Measurements from ENCODE around the gene GNL3.
"Not testable (repeated sequence)": the region's sequence is repeated elsewhere in the genome, so short reads cannot be mapped to it uniquely, and the experiment has no call there.

The GNL3 gene

DNA sequence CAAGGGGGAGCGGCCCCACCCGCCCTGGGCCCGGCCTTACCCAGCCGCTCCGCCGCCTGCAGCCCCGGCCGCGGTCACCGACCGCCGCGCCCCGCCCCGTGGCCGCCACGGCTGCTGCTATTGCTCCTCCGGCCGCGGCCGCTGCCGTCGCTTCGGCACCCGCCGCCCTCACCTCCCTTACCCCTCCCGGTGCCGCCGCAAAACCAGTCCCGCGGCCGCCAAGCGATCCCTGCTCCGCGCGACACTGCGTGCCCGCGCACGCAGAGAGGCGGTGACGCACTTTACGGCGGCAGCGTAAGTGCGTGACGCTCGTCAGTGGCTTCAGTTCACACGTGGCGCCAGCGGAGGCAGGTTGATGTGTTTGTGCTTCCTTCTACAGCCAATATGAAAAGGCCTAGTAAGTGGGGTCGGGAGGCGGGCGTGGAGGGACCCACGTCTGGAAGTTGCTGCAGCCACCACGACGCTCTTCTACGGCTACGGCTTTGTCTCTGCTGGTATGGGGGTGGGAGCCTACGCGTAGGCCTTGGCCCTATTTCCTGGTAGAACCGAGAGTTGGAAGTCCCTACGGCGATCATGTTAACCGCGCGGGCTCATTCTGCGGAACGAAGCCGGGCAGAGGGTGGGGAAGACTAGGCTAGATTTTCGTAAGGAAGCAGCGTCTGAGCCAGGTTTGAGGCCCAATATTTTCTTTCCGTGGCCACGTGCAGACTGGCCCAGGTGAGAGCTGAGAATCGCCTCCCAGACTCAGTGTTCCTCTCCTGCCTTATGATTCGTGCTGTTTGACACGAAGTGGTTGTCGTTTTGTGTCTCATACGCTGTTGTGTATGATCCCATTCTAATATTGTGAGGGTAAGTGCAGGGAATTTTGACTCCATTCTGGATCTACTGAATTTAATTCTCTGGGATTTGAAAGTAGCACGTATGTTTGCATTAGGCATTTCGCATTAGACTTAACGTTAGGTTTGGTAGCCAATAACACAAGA lies at the start of gene GNL3, which contains the start of gene PBRM1:
Gene GNL3 (plus strand): TSS at position 324 of the 983 bp plus-strand sequence. CDS start 61 bp downstream, at position 385.
Gene PBRM1 (minus strand): TSS at position 205 of the 983 bp plus-strand sequence.
- DNase-seq, result peak; percentile 93 to 95

- no peak for DNase-seq
These were observed 49.2 kb upstream of the GNL3 start for GRCh38 chr3:52636673-52637072.

DNA sequence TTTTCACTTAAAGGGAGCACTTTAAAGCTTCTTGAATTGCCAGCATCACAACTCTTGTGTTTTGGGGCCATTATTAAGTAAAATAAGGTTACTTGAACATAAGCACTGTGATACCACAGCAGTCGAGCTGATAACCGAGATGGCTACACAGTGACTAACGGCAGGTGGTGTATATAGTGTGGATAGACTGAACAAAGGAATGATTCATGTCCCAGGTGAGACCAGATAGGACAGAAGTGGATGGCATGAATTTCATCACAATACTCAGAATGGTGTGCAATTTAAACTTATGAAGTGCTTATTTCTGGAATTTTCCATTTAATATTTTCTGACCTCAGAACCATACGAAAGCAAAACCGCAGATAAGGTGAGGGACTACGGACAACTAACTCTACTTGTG lies 40.3 kb upstream of the GNL3 start:
- no peak for DNase-seq

- DNase-seq, result no peak
These were observed 36.2 kb upstream of the GNL3 start for GRCh38 chr3:52649461-52650210.

DNA sequence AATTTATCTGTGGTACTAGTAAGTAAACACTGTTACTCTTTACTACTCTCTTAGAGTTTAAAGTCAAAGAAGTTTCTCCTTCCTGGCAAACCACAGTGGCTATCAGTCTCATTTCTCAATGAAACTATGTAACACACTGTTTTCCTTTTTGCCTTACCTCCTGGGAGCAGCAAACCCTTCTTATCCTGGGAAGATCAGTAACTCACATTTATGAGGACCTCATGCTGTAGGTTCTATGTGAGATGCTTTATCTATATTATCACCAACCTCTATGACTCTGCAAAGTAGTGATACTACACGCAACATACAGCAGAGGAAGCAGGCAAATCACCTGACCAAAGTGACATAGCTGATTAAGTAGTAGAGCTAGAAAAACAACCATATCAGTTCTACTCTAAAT lies 35.4 kb upstream of the GNL3 start:
- no peak for DNase-seq

GRCh38 chr3:52651592-52651991 lies 34.2 kb upstream of the GNL3 start:
- no peak for DNase-seq

DNA sequence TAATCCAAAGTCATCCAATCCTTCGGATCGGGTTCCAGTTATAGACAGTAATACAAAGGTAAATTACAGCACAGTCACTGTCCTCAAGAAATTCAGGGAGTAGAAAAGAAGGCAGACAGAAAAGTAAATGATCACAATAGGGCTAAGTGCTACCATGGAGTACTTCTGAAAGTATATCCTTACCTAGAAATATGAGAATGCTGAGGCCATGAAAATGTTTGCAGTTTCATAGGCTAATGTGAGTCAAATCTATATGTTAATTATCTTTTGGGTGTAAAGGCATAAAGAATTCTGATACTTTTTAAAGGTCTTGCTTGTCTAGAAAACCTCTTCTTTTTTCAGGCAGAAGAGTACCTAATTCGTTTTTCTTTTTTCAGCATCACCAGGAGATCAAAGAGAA lies 29.9 kb upstream of the GNL3 start:
- DNase-seq, result no peak

GRCh38 chr3:52660046-52660445 lies 25.8 kb upstream of the GNL3 start:
- DNase-seq, result no peak

- no peak for DNase-seq
These were observed 22.7 kb upstream of the GNL3 start for GRCh38 chr3:52663098-52663497.

DNA sequence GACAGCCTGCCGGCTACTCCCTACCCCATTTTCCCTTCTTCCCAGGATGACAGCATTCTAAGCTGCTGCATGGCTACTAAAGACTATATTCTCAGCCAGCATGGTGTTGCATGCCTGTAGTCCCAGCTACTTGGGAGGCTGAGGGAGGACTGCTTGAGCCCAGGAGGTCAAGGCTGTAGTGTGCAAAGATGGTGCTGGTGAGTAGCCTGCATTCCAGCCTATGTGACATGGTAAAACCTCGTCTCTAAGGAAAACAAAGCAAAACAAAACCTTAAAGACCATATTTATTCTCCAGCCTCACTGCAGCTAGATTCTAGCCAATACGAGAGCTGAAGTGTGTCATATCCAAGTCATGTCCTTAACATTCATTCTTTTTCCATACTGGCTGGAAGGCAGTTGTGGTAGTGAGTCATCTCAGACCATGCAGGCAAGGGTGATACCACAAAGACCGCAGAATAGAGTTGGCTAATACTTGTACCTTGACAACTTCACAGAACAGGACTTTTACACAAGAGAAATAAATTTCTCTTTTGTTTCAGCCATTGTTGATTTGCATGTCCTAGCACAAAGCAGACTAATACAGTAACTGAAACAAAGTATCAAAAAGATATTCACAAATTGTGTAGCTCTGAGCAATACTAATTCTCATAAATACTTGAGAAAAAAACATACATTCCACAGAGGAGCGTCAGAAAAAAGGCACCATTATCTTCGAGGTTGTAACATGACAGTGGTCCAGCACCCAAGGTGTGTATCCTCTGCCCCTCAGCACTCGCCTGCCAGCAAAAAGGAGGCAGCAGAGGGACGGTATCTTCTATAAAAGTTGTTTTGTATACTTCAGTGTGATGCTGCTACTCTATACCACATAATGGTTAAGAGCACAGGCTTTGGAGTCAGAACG lies 15.0 kb upstream of the GNL3 start:
- DNase-seq, result peak; percentile 26 to 39

GRCh38 chr3:52671676-52672075 lies 14.2 kb upstream of the GNL3 start:
- no peak for DNase-seq

DNA sequence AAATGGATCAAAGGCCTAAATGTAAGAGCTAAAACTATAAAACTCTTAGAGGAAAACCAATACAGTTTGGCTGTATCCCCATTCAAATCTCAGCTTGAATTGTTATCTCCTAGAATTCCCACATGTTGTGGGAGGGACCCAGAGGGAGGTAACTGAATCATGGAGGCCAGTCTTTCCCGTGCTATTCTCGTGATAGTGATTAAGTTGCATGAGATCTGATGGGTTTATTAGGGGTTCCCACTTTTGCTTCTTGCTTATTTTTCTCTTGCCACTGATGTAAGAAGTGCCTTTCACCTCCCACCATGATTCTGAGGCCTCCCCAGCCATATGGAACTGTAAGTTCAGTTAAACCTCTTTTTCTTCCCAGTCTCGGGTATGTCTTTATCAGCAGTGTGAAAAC lies 9.6 kb upstream of the GNL3 start:
- DNase-seq, result not testable (repeated sequence)

- no peak for DNase-seq
These were observed 7.3 kb upstream of the GNL3 start for GRCh38 chr3:52678265-52679198.

DNA sequence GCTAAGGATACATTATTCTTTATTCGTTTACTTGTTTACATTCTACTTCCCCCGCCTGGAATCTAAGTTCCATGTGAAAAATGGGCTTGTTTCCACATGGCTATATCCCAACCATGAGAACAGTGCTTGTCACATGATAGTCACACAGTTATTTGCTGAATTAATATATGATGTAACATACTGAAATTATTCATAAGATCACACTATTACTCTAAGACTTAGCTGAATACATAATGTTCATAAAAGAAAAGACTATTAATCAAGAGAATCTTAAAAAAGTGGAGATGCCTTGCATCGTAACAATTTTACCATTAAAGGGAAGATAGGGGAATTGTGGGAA lies 6.7 kb upstream of the GNL3 start:
- no peak for DNase-seq

GRCh38 chr3:52679811-52680210 lies 6.0 kb upstream of the GNL3 start:
- DNase-seq, result no peak

DNA sequence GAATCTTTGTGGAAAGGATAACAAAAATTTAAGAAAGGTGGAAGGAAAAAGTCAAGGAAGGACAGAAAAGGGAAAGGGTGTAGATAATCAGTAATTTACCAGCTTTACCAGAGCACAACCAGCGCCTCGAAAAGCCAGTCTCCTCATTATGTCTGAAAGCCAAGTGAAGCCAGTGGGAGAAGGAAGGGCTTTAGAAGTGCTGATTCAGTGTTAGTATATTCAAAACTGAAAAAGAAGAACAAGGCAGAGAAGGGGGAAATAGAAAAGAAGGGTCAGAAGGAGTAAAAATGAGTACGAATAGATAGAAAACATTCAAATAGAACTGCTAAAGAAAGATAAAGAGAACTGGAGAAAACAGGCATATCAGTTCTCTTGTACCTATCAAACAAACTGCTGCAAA lies 4.2 kb upstream of the GNL3 start:
- no peak for DNase-seq

DNA sequence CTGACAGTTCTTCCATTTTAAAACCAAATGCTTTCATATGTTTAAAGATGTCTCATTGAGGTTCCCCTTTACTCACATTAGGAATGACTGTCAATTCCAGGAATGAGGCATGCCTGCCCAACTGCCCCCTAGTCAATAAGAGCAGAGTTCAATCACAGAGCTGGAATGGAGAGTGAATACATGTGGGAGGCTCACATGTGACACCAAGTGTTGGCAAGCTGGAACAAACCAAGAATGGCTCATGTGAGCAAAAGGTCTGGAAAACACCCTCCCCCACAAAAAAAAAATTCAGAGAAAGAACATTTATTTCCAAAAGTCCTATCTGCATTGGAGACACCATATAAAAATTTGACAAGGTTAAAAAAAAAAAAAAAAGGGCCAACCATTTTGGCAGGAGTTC lies 3.8 kb upstream of the GNL3 start:
- DNase-seq, result no peak

GRCh38 chr3:52683611-52684010 lies 2.2 kb upstream of the GNL3 start:
- DNase-seq, result no peak

DNA sequence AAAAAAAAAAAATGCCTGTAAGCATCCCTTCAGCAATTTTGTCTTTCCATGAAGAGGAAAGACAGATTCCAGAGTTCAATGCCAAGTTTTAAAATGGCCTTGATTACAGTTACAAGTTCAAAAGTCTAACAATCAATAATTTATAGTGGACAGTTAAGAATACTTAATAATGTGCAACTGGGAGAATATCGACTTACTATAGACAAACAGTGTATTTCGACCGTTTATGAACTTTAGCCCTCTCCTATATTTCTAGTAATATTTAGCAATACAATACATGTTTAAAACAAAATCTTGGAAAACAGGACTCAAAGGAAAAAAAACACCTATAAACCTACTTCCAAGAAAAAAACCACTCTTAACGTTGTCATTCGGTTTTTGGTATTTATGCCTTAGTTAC lies 1.6 kb upstream of the GNL3 start:
- DNase-seq, result no peak

DNA sequence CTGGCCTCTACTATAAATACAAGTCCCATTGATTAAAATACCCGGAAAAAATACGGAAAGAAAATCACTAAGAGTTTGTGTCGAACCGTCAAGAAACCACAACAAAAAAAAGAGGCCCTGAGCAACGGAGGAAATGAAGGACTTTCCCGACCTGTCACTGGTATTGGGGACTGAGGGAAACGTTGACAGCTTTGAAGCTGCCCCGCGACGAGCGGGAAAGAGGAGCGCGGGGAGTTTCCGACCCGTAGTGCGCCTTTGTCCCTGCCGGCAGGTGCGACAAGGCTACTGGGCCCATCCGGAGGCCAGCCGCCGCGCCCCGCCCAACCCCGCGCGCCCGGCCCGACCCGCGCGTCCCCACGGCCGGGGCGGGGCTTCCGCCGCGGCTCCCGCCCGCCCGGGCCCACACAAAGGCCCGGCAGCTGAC lies 535 bp upstream of the GNL3 start:
- peak; percentile 85 to 91 for DNase-seq

DNA sequence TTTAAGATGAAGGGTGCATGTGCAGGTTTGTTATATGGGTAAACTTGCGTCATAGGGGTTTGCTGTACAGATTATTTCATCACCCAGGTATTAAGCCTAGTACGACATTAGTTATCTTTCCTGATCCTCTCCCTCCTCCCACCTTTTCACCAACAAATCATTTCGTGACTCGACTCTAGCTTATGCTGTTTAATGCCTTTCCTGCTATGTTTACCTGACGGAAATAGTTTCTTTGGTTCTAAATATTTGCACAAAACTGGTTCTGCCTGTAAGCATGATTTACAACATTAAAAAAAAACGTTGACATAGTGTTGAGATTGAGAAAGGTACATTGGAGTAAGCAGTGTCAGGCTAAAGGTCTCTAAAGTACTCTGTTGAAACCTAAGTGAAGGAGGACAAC lies 2.4 kb downstream of the GNL3 start:
- no peak for DNase-seq

GRCh38 chr3:52689151-52689550 lies 3.3 kb downstream of the GNL3 start:
- DNase-seq, result no peak
